GM12878 (cell line): Measurements from ENCODE around the gene MTFP1. TPM values are rescaled to one million over a fixed set of nuclear protein-coding genes. Genes with fewer than 3 reads are reported as not detected.

Experiments used
- CBFB ChIP-seq: IDR thresholded peaks from 2 replicates; pipeline ENCODE4 v1.6.1; 2016; ENCODE audit warnings: antibody characterized with exemption, low read depth
- HDAC2 ChIP-seq: fragments of 200-600 bp; sonication (generic); IDR thresholded peaks from 2 replicates; pipeline ENCODE4 v1.6.1; 2017
- IKZF2 ChIP-seq, 2 experiments: fragments of 450-650 bp; IDR thresholded peaks; 2 replicates each; pipeline ENCODE4 v1.6.1; 2017; ENCODE audit warnings: mild to moderate bottlenecking in 2 of 2, moderate library complexity in 2 of 2
- IRF4 ChIP-seq: IDR thresholded peaks from 2 replicates; pipeline ENCODE4 v1.6.1; 2011; ENCODE audit warnings: low read depth, low read length
- KDM1A ChIP-seq: fragments of 200-600 bp; sonication (generic); IDR thresholded peaks from 2 replicates; pipeline ENCODE4 v1.6.1; 2016; ENCODE audit warnings: borderline replicate concordance
- LARP7 ChIP-seq: fragments of 450-650 bp; IDR thresholded peaks from 2 replicates; pipeline ENCODE4 v1.6.1; 2017; ENCODE audit warnings: mild to moderate bottlenecking
- MEF2B ChIP-seq: fragments of 450-650 bp; IDR thresholded peaks from 2 replicates; pipeline ENCODE4 v1.6.1; 2018; ENCODE audit warnings: mild to moderate bottlenecking, moderate library complexity; ENCODE audit not compliant: partially characterized antibody, poor library complexity, severe bottlenecking
- MYC ChIP-seq: IDR thresholded peaks from 2 replicates; pipeline ENCODE4 v1.6.1; 2011; ENCODE audit warnings: mild to moderate bottlenecking, low read length, moderate library complexity, inconsistent platforms; ENCODE audit not compliant: insufficient read depth, insufficient replicate concordance, insufficient read length, severe bottlenecking
- NR2F1 ChIP-seq: fragments of 450-650 bp; conservative IDR thresholded peaks from 2 replicates; pipeline ENCODE4 v1.6.1; 2017; ENCODE audit warnings: mild to moderate bottlenecking
- PAX5 ChIP-seq: IDR thresholded peaks from 2 replicates; pipeline ENCODE4 v1.6.1; 2011; ENCODE audit warnings: low read depth, low read length, borderline replicate concordance
- RAD21 ChIP-seq: IDR thresholded peaks from 2 replicates; pipeline ENCODE4 v1.6.1; 2011; ENCODE audit warnings: mild to moderate bottlenecking, low read depth, low read length, moderate library complexity; ENCODE audit not compliant: insufficient read depth
- SREBF2 ChIP-seq: IDR thresholded peaks from 2 replicates; pipeline ENCODE4 v1.6.1; 2012; ENCODE audit warnings: mild to moderate bottlenecking, low read length
- polyA plus RNA-seq, 11 experiments: library from polyadenylated mRNA; depleted of rRNA in 4 of 11; unstranded in 6 of 11; stranded (reverse) in 5 of 11; fragments of >200 nt; fragmentation: Nextera tagmentation in 4 of 11; fragmentation: Illumina TruSeq in 1 of 11; extraction: Ambion mirVana in 4 of 11; extraction: Trizol in 1 of 11; gene quantifications; 1 replicate in 1 of 11; 2 replicates in 10 of 11; pipeline versions ENCODE4 v1.2.1 to v1.2.3, GENCODE V29; 2011 to 2016; ENCODE audit warnings: inconsistent platforms in 2 of 11, missing spikeins in 2 of 11, low read depth in 1 of 11
- total RNA-seq, 4 experiments: library from RNA; depleted of rRNA in 3 of 4; stranded (reverse); fragments of >200 nt in 3 of 4; fragmentation: Illumina TruSeq in 1 of 4; extraction: Trizol in 1 of 4; gene quantifications; 2 replicates each; pipeline versions ENCODE4 v1.2.1 to v1.2.3, GENCODE V29; 2013 to 2021
- TF ChIP-seq, protein P1 (sequence below): fragments of 450-650 bp; formaldehyde crosslinking; IDR thresholded peaks from 2 replicates; pipeline ENCODE4 v1.4.0; 2020; ENCODE audit warnings: mild to moderate bottlenecking, moderate library complexity
- TF ChIP-seq, protein P2 (sequence below): IDR thresholded peaks from 2 replicates; pipeline ENCODE4 v1.6.1; 2012; ENCODE audit warnings: improper control_type of control experiment, low read depth, low read length; ENCODE audit not compliant: insufficient replicate concordance
- TF ChIP-seq, protein P3 (sequence below): fragments of 450-650 bp; IDR thresholded peaks from 2 replicates; pipeline ENCODE4 v1.6.1; 2017; ENCODE audit warnings: low read depth, mild to moderate bottlenecking, moderate library complexity
- TF ChIP-seq, protein P4 (sequence below): IDR thresholded peaks from 2 replicates; pipeline ENCODE4 v1.6.1; 2012; ENCODE audit warnings: mild to moderate bottlenecking, low read depth, low read length

The MTFP1 gene
- total and polyA plus RNA-seq, 10 of the 15 experiments (the other 5 are each of a cell fraction or from before 2014, with no cell fraction given), result 20.5 to 133 (median 59.8) TPM

DNA sequence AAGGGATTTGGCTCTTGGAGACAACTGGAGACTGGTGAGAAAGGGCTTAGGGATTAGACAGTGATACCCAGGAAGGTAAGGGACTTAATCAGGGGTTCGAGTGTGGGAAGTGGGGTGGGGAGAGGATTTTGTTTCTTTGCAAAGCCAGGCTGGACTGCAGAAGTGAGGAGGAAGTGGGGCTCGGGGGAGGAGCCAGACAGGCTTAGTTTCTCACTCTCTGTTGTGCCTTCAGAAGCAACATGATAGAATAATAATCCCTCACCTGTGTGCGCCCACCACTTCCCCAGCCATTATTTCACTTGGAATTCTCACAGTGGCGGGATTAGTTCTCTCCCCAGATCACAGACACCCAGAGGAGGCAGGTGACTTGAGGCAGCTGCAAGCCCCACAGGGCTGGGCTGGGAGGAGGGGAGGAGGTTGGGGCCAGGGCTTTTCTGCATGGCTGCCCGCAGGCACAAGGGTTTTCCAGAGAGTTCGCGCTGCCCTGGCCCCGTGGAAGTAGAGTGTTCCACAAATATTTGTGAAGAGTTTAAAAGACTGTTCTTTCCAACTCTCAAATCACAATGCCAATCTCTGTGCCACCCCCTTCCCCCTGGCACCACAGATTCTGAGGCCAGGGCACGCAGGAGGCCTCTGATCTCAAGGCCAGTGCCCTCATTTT, 32.8 kb upstream of the MTFP1 start (continued):
- TF ChIP-seq MYC, result no peak
- TF ChIP-seq SREBF2, result no peak
- TF ChIP-seq, protein P1, sequence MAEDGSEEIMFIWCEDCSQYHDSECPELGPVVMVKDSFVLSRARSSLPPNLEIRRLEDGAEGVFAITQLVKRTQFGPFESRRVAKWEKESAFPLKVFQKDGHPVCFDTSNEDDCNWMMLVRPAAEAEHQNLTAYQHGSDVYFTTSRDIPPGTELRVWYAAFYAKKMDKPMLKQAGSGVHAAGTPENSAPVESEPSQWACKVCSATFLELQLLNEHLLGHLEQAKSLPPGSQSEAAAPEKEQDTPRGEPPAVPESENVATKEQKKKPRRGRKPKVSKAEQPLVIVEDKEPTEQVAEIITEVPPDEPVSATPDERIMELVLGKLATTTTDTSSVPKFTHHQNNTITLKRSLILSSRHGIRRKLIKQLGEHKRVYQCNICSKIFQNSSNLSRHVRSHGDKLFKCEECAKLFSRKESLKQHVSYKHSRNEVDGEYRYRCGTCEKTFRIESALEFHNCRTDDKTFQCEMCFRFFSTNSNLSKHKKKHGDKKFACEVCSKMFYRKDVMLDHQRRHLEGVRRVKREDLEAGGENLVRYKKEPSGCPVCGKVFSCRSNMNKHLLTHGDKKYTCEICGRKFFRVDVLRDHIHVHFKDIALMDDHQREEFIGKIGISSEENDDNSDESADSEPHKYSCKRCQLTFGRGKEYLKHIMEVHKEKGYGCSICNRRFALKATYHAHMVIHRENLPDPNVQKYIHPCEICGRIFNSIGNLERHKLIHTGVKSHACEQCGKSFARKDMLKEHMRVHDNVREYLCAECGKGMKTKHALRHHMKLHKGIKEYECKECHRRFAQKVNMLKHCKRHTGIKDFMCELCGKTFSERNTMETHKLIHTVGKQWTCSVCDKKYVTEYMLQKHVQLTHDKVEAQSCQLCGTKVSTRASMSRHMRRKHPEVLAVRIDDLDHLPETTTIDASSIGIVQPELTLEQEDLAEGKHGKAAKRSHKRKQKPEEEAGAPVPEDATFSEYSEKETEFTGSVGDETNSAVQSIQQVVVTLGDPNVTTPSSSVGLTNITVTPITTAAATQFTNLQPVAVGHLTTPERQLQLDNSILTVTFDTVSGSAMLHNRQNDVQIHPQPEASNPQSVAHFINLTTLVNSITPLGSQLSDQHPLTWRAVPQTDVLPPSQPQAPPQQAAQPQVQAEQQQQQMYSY (CRISPR knock-in tag), result no peak
- TF ChIP-seq, protein P2, sequence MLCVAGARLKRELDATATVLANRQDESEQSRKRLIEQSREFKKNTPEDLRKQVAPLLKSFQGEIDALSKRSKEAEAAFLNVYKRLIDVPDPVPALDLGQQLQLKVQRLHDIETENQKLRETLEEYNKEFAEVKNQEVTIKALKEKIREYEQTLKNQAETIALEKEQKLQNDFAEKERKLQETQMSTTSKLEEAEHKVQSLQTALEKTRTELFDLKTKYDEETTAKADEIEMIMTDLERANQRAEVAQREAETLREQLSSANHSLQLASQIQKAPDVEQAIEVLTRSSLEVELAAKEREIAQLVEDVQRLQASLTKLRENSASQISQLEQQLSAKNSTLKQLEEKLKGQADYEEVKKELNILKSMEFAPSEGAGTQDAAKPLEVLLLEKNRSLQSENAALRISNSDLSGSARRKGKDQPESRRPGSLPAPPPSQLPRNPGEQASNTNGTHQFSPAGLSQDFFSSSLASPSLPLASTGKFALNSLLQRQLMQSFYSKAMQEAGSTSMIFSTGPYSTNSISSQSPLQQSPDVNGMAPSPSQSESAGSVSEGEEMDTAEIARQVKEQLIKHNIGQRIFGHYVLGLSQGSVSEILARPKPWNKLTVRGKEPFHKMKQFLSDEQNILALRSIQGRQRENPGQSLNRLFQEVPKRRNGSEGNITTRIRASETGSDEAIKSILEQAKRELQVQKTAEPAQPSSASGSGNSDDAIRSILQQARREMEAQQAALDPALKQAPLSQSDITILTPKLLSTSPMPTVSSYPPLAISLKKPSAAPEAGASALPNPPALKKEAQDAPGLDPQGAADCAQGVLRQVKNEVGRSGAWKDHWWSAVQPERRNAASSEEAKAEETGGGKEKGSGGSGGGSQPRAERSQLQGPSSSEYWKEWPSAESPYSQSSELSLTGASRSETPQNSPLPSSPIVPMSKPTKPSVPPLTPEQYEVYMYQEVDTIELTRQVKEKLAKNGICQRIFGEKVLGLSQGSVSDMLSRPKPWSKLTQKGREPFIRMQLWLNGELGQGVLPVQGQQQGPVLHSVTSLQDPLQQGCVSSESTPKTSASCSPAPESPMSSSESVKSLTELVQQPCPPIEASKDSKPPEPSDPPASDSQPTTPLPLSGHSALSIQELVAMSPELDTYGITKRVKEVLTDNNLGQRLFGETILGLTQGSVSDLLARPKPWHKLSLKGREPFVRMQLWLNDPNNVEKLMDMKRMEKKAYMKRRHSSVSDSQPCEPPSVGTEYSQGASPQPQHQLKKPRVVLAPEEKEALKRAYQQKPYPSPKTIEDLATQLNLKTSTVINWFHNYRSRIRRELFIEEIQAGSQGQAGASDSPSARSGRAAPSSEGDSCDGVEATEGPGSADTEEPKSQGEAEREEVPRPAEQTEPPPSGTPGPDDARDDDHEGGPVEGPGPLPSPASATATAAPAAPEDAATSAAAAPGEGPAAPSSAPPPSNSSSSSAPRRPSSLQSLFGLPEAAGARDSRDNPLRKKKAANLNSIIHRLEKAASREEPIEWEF, result no peak
- TF ChIP-seq, protein P3, sequence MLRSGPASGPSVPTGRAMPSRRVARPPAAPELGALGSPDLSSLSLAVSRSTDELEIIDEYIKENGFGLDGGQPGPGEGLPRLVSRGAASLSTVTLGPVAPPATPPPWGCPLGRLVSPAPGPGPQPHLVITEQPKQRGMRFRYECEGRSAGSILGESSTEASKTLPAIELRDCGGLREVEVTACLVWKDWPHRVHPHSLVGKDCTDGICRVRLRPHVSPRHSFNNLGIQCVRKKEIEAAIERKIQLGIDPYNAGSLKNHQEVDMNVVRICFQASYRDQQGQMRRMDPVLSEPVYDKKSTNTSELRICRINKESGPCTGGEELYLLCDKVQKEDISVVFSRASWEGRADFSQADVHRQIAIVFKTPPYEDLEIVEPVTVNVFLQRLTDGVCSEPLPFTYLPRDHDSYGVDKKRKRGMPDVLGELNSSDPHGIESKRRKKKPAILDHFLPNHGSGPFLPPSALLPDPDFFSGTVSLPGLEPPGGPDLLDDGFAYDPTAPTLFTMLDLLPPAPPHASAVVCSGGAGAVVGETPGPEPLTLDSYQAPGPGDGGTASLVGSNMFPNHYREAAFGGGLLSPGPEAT, result peak; percentile 33; the same call in 1 of the 2 replicates
- peak in 1 of 2 experiments; percentile 28; a peak in 2 of 4 replicates for TF ChIP-seq IKZF2 (IDR thresholded peaks at IDR 0.05)
- no peak for TF ChIP-seq MEF2B
- TF ChIP-seq NR2F1, result no peak
- TF ChIP-seq IRF4, result no peak
- TF ChIP-seq, protein P4, sequence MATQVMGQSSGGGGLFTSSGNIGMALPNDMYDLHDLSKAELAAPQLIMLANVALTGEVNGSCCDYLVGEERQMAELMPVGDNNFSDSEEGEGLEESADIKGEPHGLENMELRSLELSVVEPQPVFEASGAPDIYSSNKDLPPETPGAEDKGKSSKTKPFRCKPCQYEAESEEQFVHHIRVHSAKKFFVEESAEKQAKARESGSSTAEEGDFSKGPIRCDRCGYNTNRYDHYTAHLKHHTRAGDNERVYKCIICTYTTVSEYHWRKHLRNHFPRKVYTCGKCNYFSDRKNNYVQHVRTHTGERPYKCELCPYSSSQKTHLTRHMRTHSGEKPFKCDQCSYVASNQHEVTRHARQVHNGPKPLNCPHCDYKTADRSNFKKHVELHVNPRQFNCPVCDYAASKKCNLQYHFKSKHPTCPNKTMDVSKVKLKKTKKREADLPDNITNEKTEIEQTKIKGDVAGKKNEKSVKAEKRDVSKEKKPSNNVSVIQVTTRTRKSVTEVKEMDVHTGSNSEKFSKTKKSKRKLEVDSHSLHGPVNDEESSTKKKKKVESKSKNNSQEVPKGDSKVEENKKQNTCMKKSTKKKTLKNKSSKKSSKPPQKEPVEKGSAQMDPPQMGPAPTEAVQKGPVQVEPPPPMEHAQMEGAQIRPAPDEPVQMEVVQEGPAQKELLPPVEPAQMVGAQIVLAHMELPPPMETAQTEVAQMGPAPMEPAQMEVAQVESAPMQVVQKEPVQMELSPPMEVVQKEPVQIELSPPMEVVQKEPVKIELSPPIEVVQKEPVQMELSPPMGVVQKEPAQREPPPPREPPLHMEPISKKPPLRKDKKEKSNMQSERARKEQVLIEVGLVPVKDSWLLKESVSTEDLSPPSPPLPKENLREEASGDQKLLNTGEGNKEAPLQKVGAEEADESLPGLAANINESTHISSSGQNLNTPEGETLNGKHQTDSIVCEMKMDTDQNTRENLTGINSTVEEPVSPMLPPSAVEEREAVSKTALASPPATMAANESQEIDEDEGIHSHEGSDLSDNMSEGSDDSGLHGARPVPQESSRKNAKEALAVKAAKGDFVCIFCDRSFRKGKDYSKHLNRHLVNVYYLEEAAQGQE, result no peak
- no peak for TF ChIP-seq RAD21
- TF ChIP-seq CBFB, result no peak
- TF ChIP-seq HDAC2, result no peak
- peak; percentile 76 for TF ChIP-seq PAX5
- TF ChIP-seq KDM1A, result no peak
- TF ChIP-seq LARP7, result no peak
